Measurements from ENCODE around the gene CENPN.
A peak's percentile ranks its signal among the peaks of the same experiment; 100 is the strongest.

The CENPN gene

GRCh38 chr16:80996688-80997138, 10.3 kb upstream of the CENPN start:
- DNase-seq = no peak
- Histone ChIP-seq H3K9me3 (no peaks in the 10 kb centered on the region), H3K27ac (no peak overlapping the region), H3K36me3 (no peaks in the 10 kb centered on the region), H3K4me3 (peak overlapping the region; percentile 5 to 23), H3K4me1 (peaks cover 0 to 7% (median 0%) of the 10 kb centered on the region in 4 donors), H3K27me3 (no peaks in the 10 kb centered on the region)
- intact Hi-C loops (cut with DNase I; ENCODE audit: low total_unique reads) = loop anchor here (10.0 kb wide), 1 partner anchor 62 kb away; no protein-coding TSS in a partner anchor
- TF ChIP-seq, protein P1, sequence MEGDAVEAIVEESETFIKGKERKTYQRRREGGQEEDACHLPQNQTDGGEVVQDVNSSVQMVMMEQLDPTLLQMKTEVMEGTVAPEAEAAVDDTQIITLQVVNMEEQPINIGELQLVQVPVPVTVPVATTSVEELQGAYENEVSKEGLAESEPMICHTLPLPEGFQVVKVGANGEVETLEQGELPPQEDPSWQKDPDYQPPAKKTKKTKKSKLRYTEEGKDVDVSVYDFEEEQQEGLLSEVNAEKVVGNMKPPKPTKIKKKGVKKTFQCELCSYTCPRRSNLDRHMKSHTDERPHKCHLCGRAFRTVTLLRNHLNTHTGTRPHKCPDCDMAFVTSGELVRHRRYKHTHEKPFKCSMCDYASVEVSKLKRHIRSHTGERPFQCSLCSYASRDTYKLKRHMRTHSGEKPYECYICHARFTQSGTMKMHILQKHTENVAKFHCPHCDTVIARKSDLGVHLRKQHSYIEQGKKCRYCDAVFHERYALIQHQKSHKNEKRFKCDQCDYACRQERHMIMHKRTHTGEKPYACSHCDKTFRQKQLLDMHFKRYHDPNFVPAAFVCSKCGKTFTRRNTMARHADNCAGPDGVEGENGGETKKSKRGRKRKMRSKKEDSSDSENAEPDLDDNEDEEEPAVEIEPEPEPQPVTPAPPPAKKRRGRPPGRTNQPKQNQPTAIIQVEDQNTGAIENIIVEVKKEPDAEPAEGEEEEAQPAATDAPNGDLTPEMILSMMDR (IDR thresholded peaks at IDR 0.05) = no peak

- Histone ChIP-seq H3K4me1 (peaks cover 0 to 7% (median 0%) of the 10 kb centered on the region in 4 donors), H3K27me3 (no peaks in the 10 kb centered on the region), H3K27ac (no peak overlapping the region), H3K36me3 (no peaks in the 10 kb centered on the region), H3K4me3 (peak overlapping the region; percentile 5 to 23), H3K9me3 (no peaks in the 10 kb centered on the region)
- intact Hi-C loops (cut with DNase I; ENCODE audit: low total_unique reads) = loop anchor here (10.0 kb wide), 1 partner anchor 62 kb away; no protein-coding TSS in a partner anchor
- DNase-seq = no peak
- TF ChIP-seq, protein P1 (IDR thresholded peaks at IDR 0.05) = no peak
Measured at GRCh38 chr16:80997139-80997798, 9.7 kb upstream of the CENPN start.

GRCh38 chr16:80997964-80998620, 8.9 kb upstream of the CENPN start:
- peaks cover 0 to 7% (median 0%) of the 10 kb centered on the region in 4 donors for H3K4me1 ChIP-seq
- H3K9me3 ChIP-seq = no peaks in the 10 kb centered on the region
- no peaks in the 10 kb centered on the region for H3K36me3 ChIP-seq
- intact Hi-C loops (cut with DNase I; ENCODE audit: low total_unique reads) = loop anchor here (10.0 kb wide), 1 partner anchor 63 kb away; no protein-coding TSS in a partner anchor
- H3K27ac ChIP-seq = no peak overlapping the region
- TF ChIP-seq, protein P1 (IDR thresholded peaks at IDR 0.05) = no peak
- DNase-seq = no peak
- no peak overlapping the region for H3K4me3 ChIP-seq
- H3K27me3 ChIP-seq = no peaks in the 10 kb centered on the region

- H3K4me1 ChIP-seq = peaks cover 0 to 19% (median 15%) of the 10 kb centered on the region in 4 donors
- H3K36me3 ChIP-seq = no peaks in the 10 kb centered on the region
- DNase-seq = no peak
- no peaks in the 10 kb centered on the region for H3K9me3 ChIP-seq
- TF ChIP-seq, protein P1 (IDR thresholded peaks at IDR 0.05) = no peak
- intact Hi-C loops (cut with DNase I; ENCODE audit: low total_unique reads) = no loop called here
- H3K27ac ChIP-seq = no peak overlapping the region
- no peak overlapping the region for H3K4me3 ChIP-seq
- H3K27me3 ChIP-seq = no peaks in the 10 kb centered on the region
Measured at GRCh38 chr16:81000873-81001272, 6.1 kb upstream of the CENPN start.

- DNase-seq = no peak
- Histone ChIP-seq H3K4me1 (peaks cover 0 to 21% (median 16%) of the 10 kb centered on the region in 4 donors), H3K36me3 (no peaks in the 10 kb centered on the region), H3K27ac (no peak overlapping the region), H3K9me3 (no peaks in the 10 kb centered on the region), H3K4me3 (no peak overlapping the region), H3K27me3 (no peaks in the 10 kb centered on the region)
- TF ChIP-seq, protein P1 (IDR thresholded peaks at IDR 0.05) = no peak
- intact Hi-C loops (cut with DNase I; ENCODE audit: low total_unique reads) = no loop called here
Measured at GRCh38 chr16:81001330-81001729, 5.7 kb upstream of the CENPN start.

Measured in tibial artery (tissue), 4 donors.